ENCODE measurements around the gene KIAA1755. TPM values are rescaled to one million over a fixed set of nuclear protein-coding genes. Genes with fewer than 3 reads are reported as not detected.
"Not testable (repeated sequence)": the region's sequence is repeated elsewhere in the genome, so short reads cannot be mapped to it uniquely, and the experiment has no call there.

Gene KIAA1755
- total and polyA plus RNA-seq, 2 of the 4 experiments (the other 2 are of a cell fraction), result 2.5 to 5.1 TPM

GRCh38 chr20:38283236-38283635 lies 22.7 kb upstream of the KIAA1755 start:
- Histone ChIP-seq H3K9ac (ENCODE audit: low read depth, low read length) (no peak overlapping the region), H3K23ac (ENCODE audit: low read depth, low read length) (no peak overlapping the region), H2BK15ac (ENCODE audit: low read depth, low read length) (no peak overlapping the region), H3K27me3 (ENCODE audit: control insufficient read depth, insufficient read depth, low read length) (no peaks in the 10 kb centered on the region), H3K27ac (ENCODE audit: insufficient read depth, low read length) (no peak overlapping the region), H3K4me2 (ENCODE audit: low read depth, low read length) (no peak overlapping the region), H2BK20ac (ENCODE audit: low read depth, low read length) (0 out of 2 replicates have a peak overlapping the region, but pooled peaks have one; percentile 22), H4K5ac (ENCODE audit: low read depth, low read length) (no peak overlapping the region), H4K8ac (ENCODE audit: low read depth in 2 of 2, low read length in 2 of 2) (no peak overlapping the region), H2BK5ac (ENCODE audit: low read depth, low read length, poor library complexity, severe bottlenecking) (no peak overlapping the region), H4K91ac (ENCODE audit: insufficient read depth, low read depth, low read length) (peak overlapping the region; percentile 21; the same call in 1 of the 2 replicates), H2BK120ac (ENCODE audit: low read depth, low read length) (no peak overlapping the region), H4K20me1 (ENCODE audit: insufficient read depth, low read length) (no peaks in the 10 kb centered on the region), H2AK5ac (ENCODE audit: low read depth, low read length) (peak overlapping the region; percentile 87), H2AK9ac (replicated peaks; ENCODE audit: low read depth, low read length, poor library complexity) (no peak overlapping the region), H3K9me1 (ENCODE audit: insufficient read depth, low read length) (peaks cover 16% of the 10 kb centered on the region), H2AFZ (replicated peaks; ENCODE audit: low read length, poor library complexity) (no peak overlapping the region), H3K18ac (ENCODE audit: low read depth, low read length) (no peak overlapping the region), H3K79me1 (ENCODE audit: low read depth in 1 of 2, low read length in 2 of 2) (no peaks in the 10 kb centered on the region), H3K9me3 (ENCODE audit: control insufficient read depth, insufficient read depth, low read length) (peaks cover 3% of the 10 kb centered on the region; the same call in 1 of the 2 replicates), H3K14ac (replicated peaks; ENCODE audit: low read depth, low read length) (no peak overlapping the region), H3K4me1 (ENCODE audit: control insufficient read depth, insufficient read depth, low read length) (peaks cover 27% of the 10 kb centered on the region), H3K36me3 (ENCODE audit: control insufficient read depth, insufficient read depth, low read length) (no peaks in the 10 kb centered on the region), H3K4me3 (ENCODE audit: insufficient read depth, low read depth, low read length) (no peak overlapping the region), H3K4ac (ENCODE audit: low read depth, low read length) (peak overlapping the region; percentile 29; the same call in 1 of the 2 replicates), H3K56ac (ENCODE audit: extremely low read depth, insufficient read depth, low read length) (no peak overlapping the region)
- BruUV-seq (replicated peaks), result no TSS peak
- ATAC-seq (ENCODE audit: low read depth), result no peak
- WGBS, 2 experiments (ENCODE audit: extremely low coverage in 2 of 2, insufficient read length in 1 of 2), result no CpG with 5 or more reads among the region's 2 CpGs
- POLR2A ChIA-PET (ENCODE audit: unreplicated experiment), result no interaction called here
- no peak for TF ChIP-seq ELK1 (IDR thresholded peaks at IDR 0.05; ENCODE audit: borderline replicate concordance, low read depth, low read length)
- TF ChIP-seq BHLHE40 (IDR thresholded peaks at IDR 0.05; ENCODE audit: low read depth, low read length), result no peak
- CTCF ChIA-PET, result no interaction called here
- in situ Hi-C loops (cut with MboI; ENCODE audit: low sequenced_read_pairs), result no loop called here
- no peak for DNase-seq
- dilution Hi-C loops (cut with HindIII; ENCODE audit: low sequenced_read_pairs, unreplicated experiment), result no loop called here
- intact Hi-C loops (cut with micrococcal nuclease), result no loop called here

GRCh38 chr20:38281176-38281915 lies 20.8 kb upstream of the KIAA1755 start:
- intact Hi-C loops (cut with micrococcal nuclease); H4K8ac ChIP-seq (ENCODE audit: low read depth in 2 of 2, low read length in 2 of 2); H2BK5ac ChIP-seq (ENCODE audit: low read depth, low read length, poor library complexity, severe bottlenecking); H3K18ac ChIP-seq (ENCODE audit: low read depth, low read length); H3K9me3 ChIP-seq (ENCODE audit: control insufficient read depth, insufficient read depth, low read length); H2AK9ac ChIP-seq (replicated peaks; ENCODE audit: low read depth, low read length, poor library complexity); DNase-seq; H2BK15ac ChIP-seq (ENCODE audit: low read depth, low read length); H3K79me1 ChIP-seq (ENCODE audit: low read depth in 1 of 2, low read length in 2 of 2); H3K14ac ChIP-seq (replicated peaks; ENCODE audit: low read depth, low read length); in situ Hi-C loops (cut with MboI; ENCODE audit: low sequenced_read_pairs); POLR2A ChIA-PET (ENCODE audit: unreplicated experiment); H3K4me3 ChIP-seq (ENCODE audit: insufficient read depth, low read depth, low read length); BruUV-seq (replicated peaks); H3K23ac ChIP-seq (ENCODE audit: low read depth, low read length); H2AFZ ChIP-seq (replicated peaks; ENCODE audit: low read length, poor library complexity); dilution Hi-C loops (cut with HindIII; ENCODE audit: low sequenced_read_pairs, unreplicated experiment); H4K5ac ChIP-seq (ENCODE audit: low read depth, low read length); H3K27ac ChIP-seq (ENCODE audit: insufficient read depth, low read length); H3K56ac ChIP-seq (ENCODE audit: extremely low read depth, insufficient read depth, low read length); H4K20me1 ChIP-seq (ENCODE audit: insufficient read depth, low read length); H3K36me3 ChIP-seq (ENCODE audit: control insufficient read depth, insufficient read depth, low read length); H3K9ac ChIP-seq (ENCODE audit: low read depth, low read length); H3K4me2 ChIP-seq (ENCODE audit: low read depth, low read length); H3K27me3 ChIP-seq (ENCODE audit: control insufficient read depth, insufficient read depth, low read length); ATAC-seq (ENCODE audit: low read depth): not testable (repeated sequence)
- H3K4me1 ChIP-seq (ENCODE audit: control insufficient read depth, insufficient read depth, low read length), result peaks cover 30% of the 10 kb centered on the region
- H2AK5ac ChIP-seq (ENCODE audit: low read depth, low read length), result peak overlapping the region; percentile 24; the same call in 1 of the 2 replicates
- peak overlapping the region; percentile 26; the same call in 1 of the 2 replicates for H2BK20ac ChIP-seq (ENCODE audit: low read depth, low read length)
- H2BK120ac ChIP-seq (ENCODE audit: low read depth, low read length), result peak overlapping the region; percentile 13; the same call in 1 of the 2 replicates
- CTCF ChIA-PET, result interaction anchor here (1.0 kb wide), 1 partner anchor 10 kb away, joined by 5 read pairs; no protein-coding TSS in a partner anchor
- WGBS, 2 experiments (ENCODE audit: extremely low coverage in 2 of 2, insufficient read length in 1 of 2), result 80% methylated on average over 3 of the region's 6 CpGs; no CpG with 5 or more reads in 1 of the 2 experiments
- peak overlapping the region; percentile 36; the same call in 1 of the 2 replicates for H3K4ac ChIP-seq (ENCODE audit: low read depth, low read length)
- 0 out of 2 replicates have a peak overlapping the region, but pooled peaks have one; percentile 9 for H4K91ac ChIP-seq (ENCODE audit: insufficient read depth, low read depth, low read length)
- peaks cover 14% of the 10 kb centered on the region for H3K9me1 ChIP-seq (ENCODE audit: insufficient read depth, low read length)

Measured in IMR-90 (cell line).